ENCODE data around the gene PPP2R5C.
A peak's percentile ranks its signal among the peaks of the same experiment; 100 is the strongest.

The PPP2R5C gene

GRCh38 chr14:101920271-101920670 is 158.8 kb downstream of the PPP2R5C start:
- DNase-seq: peak; percentile 21 to 61 (median 41)

- no peak for DNase-seq
These were observed 161.4 kb downstream of the PPP2R5C start for GRCh38 chr14:101922866-101923265.

- no peak for DNase-seq
These were observed 163.6 kb downstream of the PPP2R5C start for GRCh38 chr14:101925152-101925551.

GRCh38 chr14:101926085-101926484 is 164.6 kb downstream of the PPP2R5C start:
- no peak for DNase-seq

GRCh38 chr14:101926620-101927019 is 165.1 kb downstream of the PPP2R5C start:
- DNase-seq: no peak

GRCh38 chr14:101927859-101928258 is 166.3 kb downstream of the PPP2R5C start:
- peak; percentile 97 to 98 (median 97) for DNase-seq

GRCh38 chr14:101928415-101928841 is 166.9 kb downstream of the PPP2R5C start:
- peak in 3 of 4 experiments; percentile 16 to 35 (median 26) for DNase-seq

GRCh38 chr14:101929096-101929495 is 167.6 kb downstream of the PPP2R5C start:
- no peak for DNase-seq

GRCh38 chr14:101929946-101930345 is 168.4 kb downstream of the PPP2R5C start:
- no peak for DNase-seq

- no peak for DNase-seq
These were observed 171.2 kb downstream of the PPP2R5C start for GRCh38 chr14:101932673-101933072.

- no peak for DNase-seq
These were observed 171.7 kb downstream of the PPP2R5C start for GRCh38 chr14:101933209-101933608.

- peak; percentile 51 to 70 (median 61) for DNase-seq
These were observed 173.2 kb downstream of the PPP2R5C start for GRCh38 chr14:101934601-101935150.

GRCh38 chr14:101937926-101938767 is 176.6 kb downstream of the PPP2R5C start:
- peak in 3 of 4 experiments; percentile 17 to 45 (median 38) for DNase-seq

GRCh38 chr14:101939646-101940170 is 178.2 kb downstream of the PPP2R5C start:
- DNase-seq: peak; percentile 20 to 61 (median 30)

- no peak for DNase-seq
These were observed 182.9 kb downstream of the PPP2R5C start for GRCh38 chr14:101944451-101944850.

- peak in 2 of 4 experiments; percentile 29 to 38 for DNase-seq
These were observed 183.7 kb downstream of the PPP2R5C start for GRCh38 chr14:101945171-101945570.

- no peak for DNase-seq
These were observed 186.0 kb downstream of the PPP2R5C start for GRCh38 chr14:101947577-101947903.

- DNase-seq: peak; percentile 100
These were observed 186.6 kb downstream of the PPP2R5C start for GRCh38 chr14:101947904-101948665.

- peak in 1 of 4 experiments; percentile 47 for DNase-seq
These were observed 187.2 kb downstream of the PPP2R5C start for GRCh38 chr14:101948666-101949216.

GRCh38 chr14:101950100-101950499 is 188.6 kb downstream of the PPP2R5C start:
- DNase-seq: no peak

- DNase-seq: no peak
These were observed 189.2 kb downstream of the PPP2R5C start for GRCh38 chr14:101950516-101951215.

GRCh38 chr14:101953151-101953550 is 191.6 kb downstream of the PPP2R5C start:
- no peak for DNase-seq
